Mammary epithelial cell (primary cell): ENCODE measurements around the gene ACADL.
"Not testable (repeated sequence)": the region's sequence is repeated elsewhere in the genome, so short reads cannot be mapped to it uniquely, and the experiment has no call there.

ENCODE experiments used
- EZH2 ChIP-seq: IDR thresholded peaks from 2 replicates; pipeline ENCODE4 v1.6.1; 2012; ENCODE audit warnings: low read length, inconsistent platforms, borderline replicate concordance
- TF ChIP-seq, protein P1 (sequence below), 2 donors: IDR thresholded peaks in 1 of 2; conservative IDR thresholded peaks in 1 of 2; 2 replicates each; pipeline ENCODE4 v1.5.1; 2011 to 2012; ENCODE audit warnings: inconsistent platforms in 2 of 2, low read length in 2 of 2, mild to moderate bottlenecking in 2 of 2, control low read depth in 1 of 2, low read depth in 1 of 2; ENCODE audit not compliant: insufficient read depth in 1 of 2; ENCODE audit errors: extremely low read depth in 1 of 2

GRCh38 chr2:210183936-210184335 lies 41.3 kb downstream of the ACADL start:
- TF ChIP-seq, protein P1, sequence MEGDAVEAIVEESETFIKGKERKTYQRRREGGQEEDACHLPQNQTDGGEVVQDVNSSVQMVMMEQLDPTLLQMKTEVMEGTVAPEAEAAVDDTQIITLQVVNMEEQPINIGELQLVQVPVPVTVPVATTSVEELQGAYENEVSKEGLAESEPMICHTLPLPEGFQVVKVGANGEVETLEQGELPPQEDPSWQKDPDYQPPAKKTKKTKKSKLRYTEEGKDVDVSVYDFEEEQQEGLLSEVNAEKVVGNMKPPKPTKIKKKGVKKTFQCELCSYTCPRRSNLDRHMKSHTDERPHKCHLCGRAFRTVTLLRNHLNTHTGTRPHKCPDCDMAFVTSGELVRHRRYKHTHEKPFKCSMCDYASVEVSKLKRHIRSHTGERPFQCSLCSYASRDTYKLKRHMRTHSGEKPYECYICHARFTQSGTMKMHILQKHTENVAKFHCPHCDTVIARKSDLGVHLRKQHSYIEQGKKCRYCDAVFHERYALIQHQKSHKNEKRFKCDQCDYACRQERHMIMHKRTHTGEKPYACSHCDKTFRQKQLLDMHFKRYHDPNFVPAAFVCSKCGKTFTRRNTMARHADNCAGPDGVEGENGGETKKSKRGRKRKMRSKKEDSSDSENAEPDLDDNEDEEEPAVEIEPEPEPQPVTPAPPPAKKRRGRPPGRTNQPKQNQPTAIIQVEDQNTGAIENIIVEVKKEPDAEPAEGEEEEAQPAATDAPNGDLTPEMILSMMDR (conservative IDR thresholded peaks at IDR 0.05 in 1 of 2, IDR thresholded peaks at IDR 0.05 in 1 of 2; ENCODE audit: extremely low read depth in 1 of 2, insufficient read depth in 1 of 2, low read depth in 1 of 2, low read length in 2 of 2) = not testable (repeated sequence)
- not testable (repeated sequence) for TF ChIP-seq EZH2
